Mesendoderm (in vitro differentiated cells): ENCODE results near the gene FIGNL2.

Experiments used
- DNase-seq: peaks from one replicate; pipeline ENCODE4 v3.0.0; 2013
- H2AK5ac ChIP-seq: 2 replicates; pipeline ENCODE4 v1.6.1; 2013; ENCODE audit warnings: low read length, inconsistent platforms
- H2BK120ac ChIP-seq: 2 replicates; pipeline ENCODE4 v1.6.1; 2013; ENCODE audit warnings: low read depth, mild to moderate bottlenecking, low read length, moderate library complexity, mixed read lengths
- H2BK15ac ChIP-seq: replicated peaks from 2 replicates; pipeline ENCODE4 v1.6.1; 2013; ENCODE audit warnings: low read depth, mild to moderate bottlenecking, moderate library complexity
- H2BK5ac ChIP-seq: 2 replicates; pipeline ENCODE4 v1.6.1; 2013; ENCODE audit warnings: low read length, inconsistent platforms
- H3K18ac ChIP-seq: 2 replicates; pipeline ENCODE4 v1.6.1; 2013; ENCODE audit warnings: mild to moderate bottlenecking, low read length, mixed read lengths
- H3K23ac ChIP-seq: one replicate; pipeline ENCODE4 v1.6.1; 2013; ENCODE audit warnings: low read length
- H3K27ac ChIP-seq: 2 replicates; pipeline ENCODE4 v1.5.1; 2013; ENCODE audit warnings: low read depth, mild to moderate bottlenecking, inconsistent platforms, low read length, moderate library complexity
- H3K27me3 ChIP-seq: 2 replicates; pipeline ENCODE4 v1.6.1; 2013; ENCODE audit warnings: low read length, control low read depth, mild to moderate bottlenecking, inconsistent platforms; ENCODE audit not compliant: insufficient read depth, poor library complexity
- H3K36me3 ChIP-seq: 2 replicates; pipeline ENCODE4 v1.6.1; 2013; ENCODE audit warnings: low read length, inconsistent platforms; ENCODE audit not compliant: control insufficient read depth, insufficient read depth
- H3K4ac ChIP-seq: one replicate; pipeline ENCODE4 v1.6.1; 2013; ENCODE audit warnings: low read depth, mild to moderate bottlenecking, low read length, moderate library complexity
- H3K4me1 ChIP-seq: 2 replicates; pipeline ENCODE4 v1.6.1; 2013; ENCODE audit warnings: low read depth, low read length, inconsistent platforms; ENCODE audit not compliant: control insufficient read depth
- H3K4me2 ChIP-seq: 2 replicates; pipeline ENCODE4 v1.6.1; 2013; ENCODE audit warnings: low read length
- H3K4me3 ChIP-seq: 2 replicates; pipeline ENCODE4 v1.5.1; 2013; ENCODE audit warnings: mild to moderate bottlenecking, low read length
- H3K56ac ChIP-seq: one replicate; pipeline ENCODE4 v1.6.1; 2013; ENCODE audit warnings: low read length
- H3K79me1 ChIP-seq: 2 replicates; pipeline ENCODE4 v1.6.1; 2013; ENCODE audit warnings: low read length, inconsistent platforms
- H3K79me2 ChIP-seq: 2 replicates; pipeline ENCODE4 v1.6.1; 2013; ENCODE audit warnings: mild to moderate bottlenecking, low read length; ENCODE audit not compliant: control insufficient read depth, insufficient read depth
- H3K9ac ChIP-seq: 2 replicates; pipeline ENCODE4 v1.6.1; 2013; ENCODE audit warnings: low read length, inconsistent platforms
- H4K5ac ChIP-seq: one replicate; pipeline ENCODE4 v1.6.1; 2013; ENCODE audit warnings: low read length
- H4K8ac ChIP-seq: one replicate; pipeline ENCODE4 v1.6.1; 2013; ENCODE audit warnings: low read depth, mild to moderate bottlenecking, control low read depth, low read length, moderate library complexity
- WGBS: extraction: QIAGEN DNeasy Blood & Tissue Kit; methylation state at CpG from one replicate; pipeline ENCODE4 v1.1.7; 2013; ENCODE audit warnings: low lambda C conversion rate, missing lambda C conversion rate; ENCODE audit not compliant: insufficient coverage; ENCODE audit errors: extremely low coverage; 5-methylcytosine and 5-hydroxymethylcytosine counted together

FIGNL2 gene

DNA sequence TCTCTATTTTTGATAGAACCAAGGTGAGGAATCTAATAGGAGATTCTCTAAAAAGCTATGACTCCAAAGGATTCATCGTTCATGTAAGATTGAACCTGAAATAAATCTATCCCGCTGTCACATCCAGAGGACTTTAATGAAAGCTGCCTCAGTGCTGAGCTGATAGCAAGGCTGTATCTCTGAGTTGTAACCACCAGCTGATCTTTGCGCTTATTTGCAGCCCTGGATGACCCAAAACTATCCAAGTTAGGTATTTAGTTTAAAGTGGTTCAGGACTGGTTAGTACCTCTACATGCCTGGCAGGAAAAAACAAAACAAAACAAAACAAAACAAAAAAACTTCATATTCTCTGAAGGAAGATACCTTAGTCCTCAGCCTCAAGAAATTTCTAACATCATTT lies 30.6 kb upstream of the FIGNL2 start:
- DNase-seq: no peak
- no peak overlapping the region for H3K23ac ChIP-seq
- H2AK5ac ChIP-seq: no peak overlapping the region
- no peak overlapping the region for H3K4me2 ChIP-seq
- no peaks in the 10 kb centered on the region for H3K79me2 ChIP-seq
- H3K79me1 ChIP-seq: no peaks in the 10 kb centered on the region
- H3K18ac ChIP-seq: no peak overlapping the region
- H3K9ac ChIP-seq: no peak overlapping the region
- no peak overlapping the region for H3K56ac ChIP-seq
- no peak overlapping the region for H4K8ac ChIP-seq
- no peaks in the 10 kb centered on the region for H3K4me1 ChIP-seq
- no peak overlapping the region for H3K4ac ChIP-seq
- H2BK5ac ChIP-seq: no peak overlapping the region
- no peak overlapping the region for H2BK120ac ChIP-seq
- no peaks in the 10 kb centered on the region for H3K36me3 ChIP-seq
- no peak overlapping the region for H4K5ac ChIP-seq
- no peak overlapping the region for H3K27ac ChIP-seq
- H2BK15ac ChIP-seq: no peak overlapping the region
- H3K27me3 ChIP-seq: no peaks in the 10 kb centered on the region
- WGBS: no CpG with 5 or more reads among the region's 3 CpGs
- no peak overlapping the region for H3K4me3 ChIP-seq

DNA sequence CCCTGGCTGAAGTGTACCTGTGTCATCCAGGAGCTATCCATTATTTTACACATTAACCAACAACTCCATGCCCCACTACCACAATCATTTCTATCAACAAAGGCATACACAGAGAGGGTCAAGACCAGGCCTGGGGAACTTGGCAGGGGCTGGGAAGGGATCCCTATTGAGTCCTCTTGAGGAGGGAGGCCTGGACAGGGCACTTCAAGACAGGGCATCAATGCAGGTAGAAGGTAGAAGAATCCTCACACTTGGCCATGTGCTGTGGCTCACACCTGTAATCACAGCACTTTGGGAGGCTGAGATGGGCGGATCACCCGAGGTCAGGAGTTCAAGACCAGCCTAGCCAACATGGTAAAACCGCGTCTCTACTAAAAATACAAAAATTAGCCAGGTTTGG lies 26.0 kb upstream of the FIGNL2 start:
- Histone ChIP-seq H3K27ac (no peak overlapping the region), H3K4ac (no peak overlapping the region), H2BK120ac (no peak overlapping the region), H3K4me3 (no peak overlapping the region), H4K5ac (no peak overlapping the region), H3K4me1 (no peaks in the 10 kb centered on the region), H3K79me2 (no peaks in the 10 kb centered on the region), H3K18ac (no peak overlapping the region), H3K36me3 (no peaks in the 10 kb centered on the region), H3K27me3 (peaks cover 2% of the 10 kb centered on the region), H2BK15ac (no peak overlapping the region), H3K9ac (no peak overlapping the region), H3K23ac (no peak overlapping the region), H2BK5ac (no peak overlapping the region), H3K79me1 (no peaks in the 10 kb centered on the region), H3K56ac (no peak overlapping the region), H2AK5ac (no peak overlapping the region), H3K4me2 (no peak overlapping the region), H4K8ac (no peak overlapping the region)
- no CpG with 5 or more reads among the region's 4 CpGs for WGBS
- DNase-seq: no peak

DNA sequence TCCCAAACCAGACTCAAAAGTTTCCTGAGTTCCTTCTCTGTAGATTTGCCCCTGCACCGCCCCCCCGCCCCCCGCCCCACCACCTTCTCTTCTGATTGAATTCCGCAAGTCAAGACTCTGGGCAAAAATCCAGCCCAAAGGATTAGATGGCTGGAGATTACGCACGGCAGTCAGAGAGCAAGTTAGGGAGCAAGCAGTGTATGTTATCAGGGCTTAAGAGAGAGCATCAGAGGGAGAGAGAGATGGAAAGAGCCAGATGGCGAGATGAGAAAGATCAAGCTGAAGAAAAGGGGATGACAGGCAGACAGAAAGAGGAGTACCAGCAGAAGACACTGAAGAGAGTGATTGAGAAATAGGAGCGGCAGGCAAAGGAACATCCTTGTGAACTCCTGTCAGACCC lies 25.5 kb upstream of the FIGNL2 start:
- no peak overlapping the region for H3K4me2 ChIP-seq
- no peaks in the 10 kb centered on the region for H3K79me2 ChIP-seq
- H3K27ac ChIP-seq: no peak overlapping the region
- H4K5ac ChIP-seq: no peak overlapping the region
- no peak overlapping the region for H4K8ac ChIP-seq
- no peak for DNase-seq
- H3K79me1 ChIP-seq: no peaks in the 10 kb centered on the region
- no peak overlapping the region for H2AK5ac ChIP-seq
- no peak overlapping the region for H2BK120ac ChIP-seq
- H2BK15ac ChIP-seq: no peak overlapping the region
- no peak overlapping the region for H3K18ac ChIP-seq
- no peak overlapping the region for H3K23ac ChIP-seq
- H3K4me1 ChIP-seq: no peaks in the 10 kb centered on the region
- H3K4ac ChIP-seq: no peak overlapping the region
- H3K27me3 ChIP-seq: peaks cover 2% of the 10 kb centered on the region
- no peaks in the 10 kb centered on the region for H3K36me3 ChIP-seq
- no peak overlapping the region for H3K56ac ChIP-seq
- WGBS: no CpG with 5 or more reads among the region's 8 CpGs
- H2BK5ac ChIP-seq: no peak overlapping the region
- no peak overlapping the region for H3K9ac ChIP-seq
- H3K4me3 ChIP-seq: no peak overlapping the region

DNA sequence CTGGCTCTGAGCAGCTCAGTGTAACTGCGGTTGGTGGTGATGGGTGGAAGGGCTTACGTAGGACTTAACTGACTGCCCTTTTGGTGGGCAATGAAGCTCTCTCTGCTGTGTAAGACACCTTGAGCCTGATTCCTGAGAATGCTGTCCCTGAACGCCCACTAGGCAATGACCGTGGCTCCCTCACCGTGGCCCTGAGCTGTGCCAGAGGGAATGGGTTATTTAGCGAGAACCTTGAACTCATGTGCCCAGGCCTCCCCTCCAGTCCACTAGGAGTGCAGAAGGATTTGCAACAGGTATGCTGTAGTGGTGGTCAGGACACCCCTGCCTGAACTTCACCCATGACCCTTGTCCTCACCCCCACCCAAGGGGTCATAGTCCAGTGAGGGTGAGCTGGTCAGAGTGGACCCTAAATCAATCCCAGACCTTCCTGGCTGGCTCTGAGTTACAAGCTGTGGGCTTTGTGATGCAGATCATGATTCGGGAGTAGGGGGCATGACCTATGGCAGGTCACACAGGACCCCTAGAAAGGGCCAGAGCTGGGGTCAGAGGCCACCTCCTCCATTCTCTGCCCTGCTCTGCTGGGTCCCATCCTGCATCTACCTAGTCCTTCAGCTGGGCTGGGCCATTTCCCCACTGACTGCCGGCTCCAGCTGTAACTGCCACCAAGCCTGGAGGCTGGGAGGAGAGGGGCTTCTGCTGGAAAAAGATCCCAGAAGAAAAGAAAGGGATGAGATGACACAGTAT lies 24.9 kb upstream of the FIGNL2 start:
- no peak overlapping the region for H2BK5ac ChIP-seq
- no peak overlapping the region for H3K18ac ChIP-seq
- H2BK15ac ChIP-seq: no peak overlapping the region
- H2AK5ac ChIP-seq: no peak overlapping the region
- no peak overlapping the region for H4K5ac ChIP-seq
- no peak overlapping the region for H2BK120ac ChIP-seq
- H3K23ac ChIP-seq: no peak overlapping the region
- H3K36me3 ChIP-seq: no peaks in the 10 kb centered on the region
- H4K8ac ChIP-seq: no peak overlapping the region
- H3K56ac ChIP-seq: no peak overlapping the region
- no peak overlapping the region for H3K9ac ChIP-seq
- no peaks in the 10 kb centered on the region for H3K79me1 ChIP-seq
- no CpG with 5 or more reads among the region's 8 CpGs for WGBS
- no peak for DNase-seq
- no peak overlapping the region for H3K27ac ChIP-seq
- peaks cover 4% of the 10 kb centered on the region for H3K27me3 ChIP-seq
- no peak overlapping the region for H3K4me3 ChIP-seq
- H3K79me2 ChIP-seq: no peaks in the 10 kb centered on the region
- no peak overlapping the region for H3K4ac ChIP-seq
- no peaks in the 10 kb centered on the region for H3K4me1 ChIP-seq
- H3K4me2 ChIP-seq: no peak overlapping the region

DNA sequence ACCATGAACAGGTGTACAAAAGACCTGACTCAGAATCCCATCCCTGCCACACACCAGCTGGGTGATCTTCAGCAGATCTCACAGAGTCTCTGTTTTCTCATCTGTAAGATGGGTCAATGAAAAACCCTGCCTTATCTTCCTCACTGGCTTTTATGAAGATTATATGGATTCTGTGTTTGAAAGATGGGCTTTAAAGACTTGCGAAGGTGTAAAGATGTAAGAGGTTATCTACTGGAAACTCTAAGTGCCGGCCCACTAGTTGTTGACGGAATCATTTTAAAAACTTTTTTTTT lies 24.1 kb upstream of the FIGNL2 start:
- H2BK120ac ChIP-seq: no peak overlapping the region
- no peak overlapping the region for H3K18ac ChIP-seq
- H3K27me3 ChIP-seq: peaks cover 5% of the 10 kb centered on the region
- H3K79me2 ChIP-seq: no peaks in the 10 kb centered on the region
- H3K9ac ChIP-seq: no peak overlapping the region
- no peak overlapping the region for H2AK5ac ChIP-seq
- no peak overlapping the region for H2BK15ac ChIP-seq
- no peak overlapping the region for H2BK5ac ChIP-seq
- H3K23ac ChIP-seq: no peak overlapping the region
- H3K36me3 ChIP-seq: no peaks in the 10 kb centered on the region
- H3K4me1 ChIP-seq: no peaks in the 10 kb centered on the region
- H4K5ac ChIP-seq: no peak overlapping the region
- WGBS: no CpG with 5 or more reads among the region's 3 CpGs
- no peak overlapping the region for H4K8ac ChIP-seq
- no peak overlapping the region for H3K4ac ChIP-seq
- no peak overlapping the region for H3K4me3 ChIP-seq
- H3K56ac ChIP-seq: no peak overlapping the region
- no peaks in the 10 kb centered on the region for H3K79me1 ChIP-seq
- H3K4me2 ChIP-seq: no peak overlapping the region
- DNase-seq: no peak
- H3K27ac ChIP-seq: no peak overlapping the region
